Activated naive CD8-positive, alpha-beta T cell treated with anti-CD3 and anti-CD28 coated beads, Interleukin-2, amount 50 U/mL, for 24 hours (primary cell): Measurements from ENCODE around the gene FNIP2.
"Not testable (repeated sequence)": the region's sequence is repeated elsewhere in the genome, so short reads cannot be mapped to it uniquely, and the experiment has no call there.

Experiments used
- ATAC-seq: fragments of 150-1000 bp; cut with Tn5 transposase; one replicate; pipeline ENCODE4 v1.10.0; 2021
- DNase-seq: peaks from one replicate; pipeline ENCODE4 v3.0.0; 2021
- H3K27ac Mint-ChIP-seq: one replicate; pipeline ENCODE4 v1.8.0; 2021; ENCODE audit warnings: mild to moderate bottlenecking, mixed read lengths
- H3K27me3 Mint-ChIP-seq: one replicate; pipeline ENCODE4 v1.8.0; 2021; ENCODE audit warnings: mixed read lengths
- H3K36me3 Mint-ChIP-seq: one replicate; pipeline ENCODE4 v1.8.0; 2021; ENCODE audit warnings: low read depth, mixed read lengths
- H3K4me1 Mint-ChIP-seq: one replicate; pipeline ENCODE4 v1.8.0; 2021; ENCODE audit warnings: mixed read lengths
- H3K4me3 Mint-ChIP-seq: one replicate; pipeline ENCODE4 v1.8.0; 2021; ENCODE audit warnings: mild to moderate bottlenecking, moderate library complexity, mixed read lengths
- H3K9me3 Mint-ChIP-seq: one replicate; pipeline ENCODE4 v1.8.0; 2021; ENCODE audit warnings: mixed read lengths

The FNIP2 gene

DNA sequence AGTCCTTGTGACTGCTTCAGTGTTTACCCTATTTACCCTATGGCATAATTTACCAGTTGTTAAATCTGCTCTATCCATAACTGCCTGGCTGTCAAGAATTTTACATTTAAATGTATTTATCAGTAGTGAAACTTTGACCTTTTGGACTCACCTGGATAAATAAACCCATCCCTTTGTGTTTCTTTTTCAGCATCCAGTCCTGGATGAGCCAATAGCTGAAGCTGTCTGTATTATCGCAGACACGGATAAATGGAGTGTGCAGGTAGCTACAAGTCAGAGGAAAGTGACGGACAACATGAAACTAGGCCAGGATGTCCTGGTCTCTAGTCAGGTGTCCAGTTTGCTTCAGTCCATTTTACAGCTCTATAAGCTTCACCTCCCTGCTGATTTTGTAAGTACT, 122.4 kb downstream of the FNIP2 start:
- peaks cover 10% of the 10 kb centered on the region for H3K36me3 Mint-ChIP-seq
- no peak for DNase-seq
- no peaks in the 10 kb centered on the region for H3K4me1 Mint-ChIP-seq
- no peak for ATAC-seq
- H3K27me3 Mint-ChIP-seq = no peaks in the 10 kb centered on the region
- no peaks in the 10 kb centered on the region for H3K9me3 Mint-ChIP-seq
- no peak overlapping the region for H3K27ac Mint-ChIP-seq
- no peak overlapping the region for H3K4me3 Mint-ChIP-seq

GRCh38 chr4:158894826-158895225, 126.0 kb downstream of the FNIP2 start:
- ATAC-seq = no peak
- Mint-ChIP-seq H3K27ac (no peak overlapping the region), H3K36me3 (peaks cover 28% of the 10 kb centered on the region), H3K9me3 (no peaks in the 10 kb centered on the region), H3K27me3 (no peaks in the 10 kb centered on the region), H3K4me3 (no peak overlapping the region), H3K4me1 (no peaks in the 10 kb centered on the region)
- no peak for DNase-seq

- ATAC-seq = no peak
- DNase-seq = no peak
- H3K36me3 Mint-ChIP-seq = peaks cover 34% of the 10 kb centered on the region
- no peak overlapping the region for H3K27ac Mint-ChIP-seq
- no peak overlapping the region for H3K4me3 Mint-ChIP-seq
- no peaks in the 10 kb centered on the region for H3K4me1 Mint-ChIP-seq
- no peaks in the 10 kb centered on the region for H3K27me3 Mint-ChIP-seq
- H3K9me3 Mint-ChIP-seq = peaks cover 8% of the 10 kb centered on the region
Measured at GRCh38 chr4:158895797-158896576, 127.2 kb downstream of the FNIP2 start.

DNA sequence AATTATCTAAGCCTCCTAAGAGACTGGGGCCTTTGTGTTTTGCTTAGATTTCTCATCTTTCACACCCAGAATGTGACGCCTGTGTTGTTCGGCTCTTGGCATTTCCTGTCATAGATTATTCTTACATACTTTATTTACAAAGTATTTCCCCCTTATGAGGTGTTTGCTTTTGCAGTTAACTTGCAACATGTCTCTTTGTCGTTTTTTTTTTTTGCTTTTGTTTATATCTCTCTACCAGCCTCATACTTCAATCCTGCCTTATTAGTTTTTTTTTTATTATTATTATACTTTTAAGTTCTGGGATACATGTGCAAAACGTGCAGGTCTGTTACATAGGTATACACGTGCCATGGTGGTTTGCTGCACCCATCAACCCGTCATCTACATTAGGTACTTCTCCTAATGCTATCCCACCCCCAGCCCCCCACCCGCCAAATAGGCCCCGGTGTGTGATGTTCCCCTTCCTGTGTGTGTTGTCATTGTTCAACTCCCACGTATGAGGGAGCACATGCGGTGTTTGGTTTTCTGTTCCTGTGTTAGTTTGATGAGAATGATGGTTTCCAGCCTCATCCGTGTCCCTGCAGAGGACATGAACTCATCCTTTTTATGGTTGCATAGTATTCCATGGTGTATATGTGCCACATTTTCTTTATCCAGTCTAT, 127.9 kb downstream of the FNIP2 start:
- DNase-seq, H3K4me1 Mint-ChIP-seq, H3K27me3 Mint-ChIP-seq, H3K27ac Mint-ChIP-seq, H3K9me3 Mint-ChIP-seq, H3K4me3 Mint-ChIP-seq, ATAC-seq: not testable (repeated sequence)
- peaks cover 39% of the 10 kb centered on the region for H3K36me3 Mint-ChIP-seq

DNA sequence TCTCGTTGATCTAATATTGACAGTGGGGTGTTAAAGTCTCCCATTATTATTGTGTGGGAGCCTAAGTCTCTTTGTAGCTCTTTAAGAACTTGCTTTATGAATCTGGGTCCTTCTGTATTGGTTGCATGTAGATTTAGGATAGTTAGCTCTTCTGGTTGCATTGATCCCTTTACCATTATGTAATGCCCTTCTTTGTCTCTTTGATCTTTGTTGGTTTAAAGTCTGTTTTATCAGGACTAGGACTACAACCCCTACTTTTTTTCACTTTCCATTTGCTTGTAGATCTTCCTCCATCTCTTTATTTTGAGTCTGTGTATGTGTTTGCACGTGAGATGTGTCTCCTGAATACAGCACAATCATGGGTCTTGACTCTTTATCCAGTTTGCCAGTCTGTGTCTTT, 131.6 kb downstream of the FNIP2 start:
- H3K27ac Mint-ChIP-seq, DNase-seq, H3K4me3 Mint-ChIP-seq, H3K9me3 Mint-ChIP-seq, H3K27me3 Mint-ChIP-seq, H3K4me1 Mint-ChIP-seq, ATAC-seq: not testable (repeated sequence)
- H3K36me3 Mint-ChIP-seq = peaks cover 37% of the 10 kb centered on the region

GRCh38 chr4:158902280-158903078, 133.7 kb downstream of the FNIP2 start:
- peaks cover 25% of the 10 kb centered on the region for H3K36me3 Mint-ChIP-seq
- H3K27me3 Mint-ChIP-seq, H3K4me3 Mint-ChIP-seq, ATAC-seq, H3K4me1 Mint-ChIP-seq, H3K9me3 Mint-ChIP-seq, DNase-seq, H3K27ac Mint-ChIP-seq: not testable (repeated sequence)

GRCh38 chr4:158903079-158903456, 134.2 kb downstream of the FNIP2 start:
- H3K4me3 Mint-ChIP-seq = no peak overlapping the region
- peaks cover 8% of the 10 kb centered on the region for H3K9me3 Mint-ChIP-seq
- H3K36me3 Mint-ChIP-seq = peaks cover 19% of the 10 kb centered on the region
- H3K27ac Mint-ChIP-seq = no peak overlapping the region
- DNase-seq (no peak), ATAC-seq (no peak)
- no peaks in the 10 kb centered on the region for H3K27me3 Mint-ChIP-seq
- H3K4me1 Mint-ChIP-seq = peaks cover 9% of the 10 kb centered on the region

- peaks cover 8% of the 10 kb centered on the region for H3K9me3 Mint-ChIP-seq
- ATAC-seq (no peak), DNase-seq (no peak)
- H3K27me3 Mint-ChIP-seq = no peaks in the 10 kb centered on the region
- H3K4me3 Mint-ChIP-seq = no peak overlapping the region
- peaks cover 9% of the 10 kb centered on the region for H3K4me1 Mint-ChIP-seq
- no peak overlapping the region for H3K27ac Mint-ChIP-seq
- peaks cover 14% of the 10 kb centered on the region for H3K36me3 Mint-ChIP-seq
Measured at GRCh38 chr4:158903472-158904043, 134.7 kb downstream of the FNIP2 start.

- DNase-seq (no peak), ATAC-seq (no peak)
- Mint-ChIP-seq H3K27ac (no peak overlapping the region), H3K27me3 (no peaks in the 10 kb centered on the region), H3K36me3 (peaks cover 12% of the 10 kb centered on the region), H3K4me1 (peaks cover 9% of the 10 kb centered on the region), H3K4me3 (no peak overlapping the region), H3K9me3 (peaks cover 8% of the 10 kb centered on the region)
Measured at GRCh38 chr4:158904815-158905214, 136.0 kb downstream of the FNIP2 start.

DNA sequence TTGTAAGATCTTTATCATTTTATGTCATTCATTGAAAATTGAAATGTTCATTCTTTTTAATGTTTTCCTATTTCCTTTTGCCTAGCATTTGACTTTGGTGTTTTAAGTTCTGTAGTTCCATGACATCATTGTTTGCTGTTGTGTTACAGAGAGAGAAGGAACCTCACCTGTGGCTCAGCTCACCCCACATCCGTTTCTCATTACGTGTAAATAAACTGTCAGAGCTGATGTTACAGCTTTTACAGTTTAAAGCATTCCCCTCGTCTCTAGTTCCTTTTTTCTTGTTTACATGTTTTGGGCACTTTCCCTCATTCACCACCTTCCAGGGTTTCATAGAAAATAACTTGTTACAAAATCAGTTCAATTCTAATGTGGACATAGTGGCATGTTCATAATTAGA, 137.2 kb downstream of the FNIP2 start:
- H3K4me3 Mint-ChIP-seq = no peak overlapping the region
- H3K9me3 Mint-ChIP-seq = no peaks in the 10 kb centered on the region
- H3K4me1 Mint-ChIP-seq = peaks cover 12% of the 10 kb centered on the region
- peaks cover 6% of the 10 kb centered on the region for H3K36me3 Mint-ChIP-seq
- no peaks in the 10 kb centered on the region for H3K27me3 Mint-ChIP-seq
- H3K27ac Mint-ChIP-seq = no peak overlapping the region
- ATAC-seq = no peak
- no peak for DNase-seq

DNA sequence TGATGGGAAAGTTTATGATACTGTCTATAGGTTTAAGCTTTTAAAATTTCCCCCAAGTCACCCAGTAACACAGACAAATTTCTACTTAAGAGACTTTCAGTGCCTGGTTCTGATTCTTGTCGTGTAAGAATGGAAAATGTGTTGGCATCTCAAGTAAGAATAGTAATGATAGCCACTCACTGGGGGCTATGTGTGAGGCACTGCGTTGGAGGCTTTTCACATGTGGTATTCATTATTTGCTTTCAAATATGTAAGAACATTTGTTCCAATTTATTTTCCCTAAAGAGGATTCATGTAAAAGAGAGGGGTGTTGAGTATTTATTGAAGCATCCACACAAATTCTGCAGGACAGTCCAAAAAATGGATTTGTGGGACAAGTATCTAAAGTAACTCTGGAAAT, 143.6 kb downstream of the FNIP2 start:
- no peaks in the 10 kb centered on the region for H3K27me3 Mint-ChIP-seq
- H3K9me3 Mint-ChIP-seq = no peaks in the 10 kb centered on the region
- H3K36me3 Mint-ChIP-seq = no peaks in the 10 kb centered on the region

DNA sequence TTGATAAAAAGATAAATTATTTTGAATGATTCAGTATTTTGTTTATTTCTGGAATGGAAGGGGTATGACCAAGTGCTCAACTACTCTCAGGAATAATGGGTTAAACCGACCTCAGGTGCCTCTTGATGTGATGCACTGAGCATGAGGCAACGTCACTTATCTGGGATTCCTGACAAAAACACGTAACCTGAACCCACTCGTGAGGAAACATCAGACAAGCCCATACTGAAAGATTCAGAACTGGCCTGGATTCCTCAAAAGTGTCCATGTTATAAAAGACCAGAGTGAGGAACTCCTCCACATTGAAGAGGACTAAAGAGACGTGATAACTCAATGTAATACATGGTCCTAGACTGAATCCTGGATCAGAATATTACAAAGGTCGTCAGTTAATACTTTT, 144.0 kb downstream of the FNIP2 start:
- no peaks in the 10 kb centered on the region for H3K9me3 Mint-ChIP-seq
- H3K4me1 Mint-ChIP-seq = peaks cover 9% of the 10 kb centered on the region
- no peaks in the 10 kb centered on the region for H3K36me3 Mint-ChIP-seq
- H3K4me3 Mint-ChIP-seq = no peak overlapping the region
- DNase-seq = no peak
- H3K27me3 Mint-ChIP-seq = no peaks in the 10 kb centered on the region
- no peak overlapping the region for H3K27ac Mint-ChIP-seq
- no peak for ATAC-seq

More for the DNA sequence above, 143.6 kb downstream of the FNIP2 start:
- Mint-ChIP-seq H3K4me3 (no peak overlapping the region), H3K27ac (no peak overlapping the region), H3K4me1 (peaks cover 9% of the 10 kb centered on the region)
- DNase-seq (no peak), ATAC-seq (no peak)

GRCh38 chr4:158913766-158914165, 144.9 kb downstream of the FNIP2 start:
- Mint-ChIP-seq H3K4me3 (no peak overlapping the region), H3K27me3 (no peaks in the 10 kb centered on the region), H3K9me3 (no peaks in the 10 kb centered on the region), H3K4me1 (peaks cover 9% of the 10 kb centered on the region), H3K36me3 (no peaks in the 10 kb centered on the region), H3K27ac (no peak overlapping the region)
- ATAC-seq (no peak), DNase-seq (no peak)

- peaks cover 9% of the 10 kb centered on the region for H3K4me1 Mint-ChIP-seq
- no peak for ATAC-seq
- no peak for DNase-seq
- H3K36me3 Mint-ChIP-seq = no peaks in the 10 kb centered on the region
- H3K27ac Mint-ChIP-seq = no peak overlapping the region
- no peaks in the 10 kb centered on the region for H3K27me3 Mint-ChIP-seq
- no peaks in the 10 kb centered on the region for H3K9me3 Mint-ChIP-seq
- H3K4me3 Mint-ChIP-seq = no peak overlapping the region
Measured at GRCh38 chr4:158914218-158914617, 145.4 kb downstream of the FNIP2 start.
